ENCODE results near the gene MAGOH.
"Not testable (repeated sequence)": the region's sequence is repeated elsewhere in the genome, so short reads cannot be mapped to it uniquely, and the experiment has no call there.

The MAGOH gene

GRCh38 chr1:53196485-53197290 lies 41.6 kb downstream of the MAGOH start, which contains the start of gene CPT2:
TSS of gene CPT2 (plus strand) at chr1:53196824. CDS start at chr1:53196944, 120 bp downstream.
- Histone ChIP-seq H3K9me3 (replicated peaks; ENCODE audit: low read length) (no peaks in the 10 kb centered on the region), H3K4me1 (ENCODE audit: control insufficient read depth, insufficient read depth, low read length) (peaks cover 25% of the 10 kb centered on the region), H3K4me2 (ENCODE audit: low read length) (peak within 1 kb of the TSS; percentile 90), H3K4me3 (ENCODE audit: low read length) (peak within 1 kb of the TSS; percentile 91), H3K27me3 (ENCODE audit: control insufficient read depth, insufficient read depth, low read length) (no peaks in the 10 kb centered on the region), H3K36me3 (ENCODE audit: insufficient read depth, low read length) (peaks cover 6% of the 10 kb centered on the region), H3K9ac (ENCODE audit: low read depth, low read length) (peak within 1 kb of the TSS; percentile 99)

- no peaks in the 10 kb centered on the region for H3K36me3 ChIP-seq (ENCODE audit: insufficient read depth, low read length)
- H3K27me3 ChIP-seq (ENCODE audit: control insufficient read depth, insufficient read depth, low read length) = no peaks in the 10 kb centered on the region
- no peaks in the 10 kb centered on the region for H3K9me3 ChIP-seq (replicated peaks; ENCODE audit: low read length)
- peak overlapping the region; percentile 90 for H3K4me2 ChIP-seq (ENCODE audit: low read length)
- peak overlapping the region; percentile 91 for H3K4me3 ChIP-seq (ENCODE audit: low read length)
- H3K4me1 ChIP-seq (ENCODE audit: control insufficient read depth, insufficient read depth, low read length) = peaks cover 25% of the 10 kb centered on the region
- peak overlapping the region; percentile 99 for H3K9ac ChIP-seq (ENCODE audit: low read depth, low read length)
Observed at GRCh38 chr1:53196017-53196484, 42.3 kb downstream of the MAGOH start.

DNA sequence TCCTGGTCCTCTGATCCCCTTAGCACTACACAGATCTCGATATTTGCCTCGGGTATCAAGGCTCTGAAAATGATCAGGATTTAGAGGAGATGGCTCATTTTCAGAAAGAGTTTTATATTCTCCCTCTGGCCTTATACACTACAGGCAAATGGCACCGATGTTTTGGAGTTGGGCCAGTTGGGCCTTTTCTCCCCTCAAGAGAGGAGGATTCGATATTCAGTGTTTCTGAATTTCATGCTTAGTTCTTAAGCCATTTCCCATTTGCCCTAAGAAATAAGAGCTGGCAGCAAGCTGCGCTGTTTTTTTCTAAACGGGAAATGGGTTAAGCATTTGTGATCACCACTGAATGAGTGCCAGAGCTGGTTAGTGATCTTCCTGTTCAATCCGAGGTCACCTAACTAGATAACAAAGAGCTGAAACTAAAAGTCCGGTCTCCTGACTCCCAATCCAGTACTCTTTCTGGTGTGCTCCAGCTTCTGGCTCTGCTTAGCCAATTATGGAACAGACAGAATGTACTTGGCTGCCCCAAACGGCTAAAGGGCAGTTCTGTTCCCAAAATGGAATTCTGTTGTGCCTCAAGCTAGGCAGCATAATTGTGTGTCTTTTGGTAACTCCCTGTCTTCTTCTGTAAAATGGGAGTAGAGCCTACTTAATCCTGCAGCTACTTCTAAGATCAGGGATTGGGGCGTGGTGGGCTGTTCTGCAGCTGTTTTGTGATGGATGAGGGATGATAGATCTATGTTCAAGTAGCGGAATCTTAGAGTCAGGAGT lies 42.9 kb downstream of the MAGOH start:
- Histone ChIP-seq H3K36me3 (ENCODE audit: insufficient read depth, low read length) (no peaks in the 10 kb centered on the region), H3K4me3 (ENCODE audit: low read length) (no peak overlapping the region), H3K9ac (ENCODE audit: low read depth, low read length) (no peak overlapping the region)

GRCh38 chr1:53190210-53190611 lies 48.1 kb downstream of the MAGOH start:
- Histone ChIP-seq H3K36me3 (ENCODE audit: insufficient read depth, low read length) (no peaks in the 10 kb centered on the region), H3K4me2 (ENCODE audit: low read length) (no peak overlapping the region), H3K4me3 (ENCODE audit: low read length) (no peak overlapping the region), H3K4me1 (ENCODE audit: control insufficient read depth, insufficient read depth, low read length) (peaks cover 10% of the 10 kb centered on the region), H3K9me3 (replicated peaks; ENCODE audit: low read length) (no peaks in the 10 kb centered on the region), H3K27me3 (ENCODE audit: control insufficient read depth, insufficient read depth, low read length) (no peaks in the 10 kb centered on the region), H3K9ac (ENCODE audit: low read depth, low read length) (no peak overlapping the region)

More for the DNA sequence above, 42.9 kb downstream of the MAGOH start:
- H3K9me3 ChIP-seq (replicated peaks; ENCODE audit: low read length) = no peaks in the 10 kb centered on the region
- H3K4me2 ChIP-seq (ENCODE audit: low read length) = peak overlapping the region; percentile 90
- peaks cover 25% of the 10 kb centered on the region for H3K4me1 ChIP-seq (ENCODE audit: control insufficient read depth, insufficient read depth, low read length)
- no peaks in the 10 kb centered on the region for H3K27me3 ChIP-seq (ENCODE audit: control insufficient read depth, insufficient read depth, low read length)

- no peaks in the 10 kb centered on the region for H3K36me3 ChIP-seq (ENCODE audit: insufficient read depth, low read length)
- H3K4me3 ChIP-seq (ENCODE audit: low read length) = no peak overlapping the region
- no peaks in the 10 kb centered on the region for H3K27me3 ChIP-seq (ENCODE audit: control insufficient read depth, insufficient read depth, low read length)
- H3K4me2 ChIP-seq (ENCODE audit: low read length) = no peak overlapping the region
- H3K9ac ChIP-seq (ENCODE audit: low read depth, low read length) = no peak overlapping the region
- H3K9me3 ChIP-seq (replicated peaks; ENCODE audit: low read length) = no peaks in the 10 kb centered on the region
- peaks cover 10% of the 10 kb centered on the region for H3K4me1 ChIP-seq (ENCODE audit: control insufficient read depth, insufficient read depth, low read length)
Observed at GRCh38 chr1:53189061-53189460, 49.3 kb downstream of the MAGOH start.

GRCh38 chr1:53188099-53188498 lies 50.2 kb downstream of the MAGOH start:
- no peak overlapping the region for H3K9ac ChIP-seq (ENCODE audit: low read depth, low read length)
- H3K4me2 ChIP-seq (ENCODE audit: low read length) = no peak overlapping the region
- H3K4me3 ChIP-seq (ENCODE audit: low read length) = no peak overlapping the region
- no peaks in the 10 kb centered on the region for H3K9me3 ChIP-seq (replicated peaks; ENCODE audit: low read length)
- no peaks in the 10 kb centered on the region for H3K36me3 ChIP-seq (ENCODE audit: insufficient read depth, low read length)
- H3K27me3 ChIP-seq (ENCODE audit: control insufficient read depth, insufficient read depth, low read length) = no peaks in the 10 kb centered on the region
- peaks cover 10% of the 10 kb centered on the region for H3K4me1 ChIP-seq (ENCODE audit: control insufficient read depth, insufficient read depth, low read length)

DNA sequence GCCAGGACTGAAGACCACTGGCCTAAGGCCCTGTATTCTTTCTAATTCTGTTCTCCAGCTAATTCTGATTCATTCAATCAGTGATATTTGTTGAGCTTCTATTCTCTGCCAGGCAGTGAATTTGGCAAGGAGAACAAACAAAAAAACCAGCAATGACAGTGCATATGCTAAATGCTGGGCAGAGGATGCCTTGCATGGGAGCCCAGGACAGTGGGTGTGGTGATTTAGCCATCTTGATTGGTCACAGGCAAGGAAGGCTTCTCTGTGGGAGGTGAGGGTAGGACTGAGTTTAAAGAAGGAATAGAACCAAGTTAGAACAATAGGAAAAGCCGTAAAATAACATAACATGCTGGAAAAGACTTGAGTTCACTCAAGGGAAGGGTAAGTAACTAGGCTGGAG lies 50.9 kb downstream of the MAGOH start:
- Histone ChIP-seq H3K4me1 (ENCODE audit: control insufficient read depth, insufficient read depth, low read length) (peaks cover 10% of the 10 kb centered on the region), H3K27me3 (ENCODE audit: control insufficient read depth, insufficient read depth, low read length) (no peaks in the 10 kb centered on the region), H3K9me3 (replicated peaks; ENCODE audit: low read length) (no peaks in the 10 kb centered on the region), H3K4me3 (ENCODE audit: low read length) (no peak overlapping the region), H3K4me2 (ENCODE audit: low read length) (no peak overlapping the region), H3K9ac (ENCODE audit: low read depth, low read length) (no peak overlapping the region), H3K36me3 (ENCODE audit: insufficient read depth, low read length) (no peaks in the 10 kb centered on the region)

GRCh38 chr1:53186533-53186932 lies 51.8 kb downstream of the MAGOH start:
- Histone ChIP-seq H3K36me3 (ENCODE audit: insufficient read depth, low read length) (no peaks in the 10 kb centered on the region), H3K4me1 (ENCODE audit: control insufficient read depth, insufficient read depth, low read length) (peaks cover 10% of the 10 kb centered on the region), H3K9me3 (replicated peaks; ENCODE audit: low read length) (no peaks in the 10 kb centered on the region), H3K9ac (ENCODE audit: low read depth, low read length) (no peak overlapping the region), H3K4me3 (ENCODE audit: low read length) (no peak overlapping the region), H3K4me2 (ENCODE audit: low read length) (no peak overlapping the region), H3K27me3 (ENCODE audit: control insufficient read depth, insufficient read depth, low read length) (no peaks in the 10 kb centered on the region)

DNA sequence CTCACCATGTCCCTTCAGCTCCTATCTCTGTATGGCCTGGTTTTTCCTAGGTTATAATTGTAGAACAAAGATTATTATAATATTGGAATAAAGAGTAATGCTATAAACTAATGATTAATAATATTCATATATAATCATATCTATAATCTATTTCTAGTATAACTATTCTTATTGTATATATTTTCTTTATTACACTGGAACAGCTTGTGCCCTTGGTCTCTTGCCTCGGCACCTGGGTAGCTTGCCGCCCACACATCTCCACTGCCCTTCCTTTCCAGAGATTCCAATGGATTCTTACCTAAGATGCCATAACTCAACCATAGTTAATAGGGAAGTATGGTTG lies 52.4 kb downstream of the MAGOH start:
- H3K27me3 ChIP-seq (ENCODE audit: control insufficient read depth, insufficient read depth, low read length); H3K4me3 ChIP-seq (ENCODE audit: low read length); H3K9ac ChIP-seq (ENCODE audit: low read depth, low read length); H3K4me2 ChIP-seq (ENCODE audit: low read length); H3K9me3 ChIP-seq (replicated peaks; ENCODE audit: low read length); H3K36me3 ChIP-seq (ENCODE audit: insufficient read depth, low read length): not testable (repeated sequence)
- H3K4me1 ChIP-seq (ENCODE audit: control insufficient read depth, insufficient read depth, low read length) = peaks cover 10% of the 10 kb centered on the region

GRCh38 chr1:53183095-53183990 lies 55.0 kb downstream of the MAGOH start:
- H3K9ac ChIP-seq (ENCODE audit: low read depth, low read length) = no peak overlapping the region

DNA sequence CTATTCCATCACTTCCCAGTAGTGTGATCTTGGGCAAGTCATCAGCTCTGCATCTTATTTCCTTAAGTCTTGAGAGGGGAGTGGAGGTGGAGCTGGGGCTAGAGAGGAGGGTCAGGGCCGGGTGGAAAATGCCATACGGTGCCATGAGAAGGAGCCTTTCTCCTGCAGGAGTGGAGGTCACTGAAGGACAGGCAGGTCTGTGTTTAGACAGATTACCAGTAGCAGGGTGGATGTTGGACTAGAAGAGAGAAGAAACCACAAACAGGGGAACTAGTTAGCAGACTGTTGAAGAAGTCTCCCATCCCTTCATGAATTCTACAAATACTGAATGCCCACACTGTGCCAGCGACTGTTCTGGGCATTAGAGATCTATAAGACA lies 55.6 kb downstream of the MAGOH start:
- Histone ChIP-seq H3K36me3 (ENCODE audit: insufficient read depth, low read length) (no peaks in the 10 kb centered on the region), H3K9ac (ENCODE audit: low read depth, low read length) (no peak overlapping the region), H3K9me3 (replicated peaks; ENCODE audit: low read length) (no peaks in the 10 kb centered on the region), H3K4me2 (ENCODE audit: low read length) (no peak overlapping the region), H3K4me3 (ENCODE audit: low read length) (no peak overlapping the region), H3K27me3 (ENCODE audit: control insufficient read depth, insufficient read depth, low read length) (peaks cover 9% of the 10 kb centered on the region), H3K4me1 (ENCODE audit: control insufficient read depth, insufficient read depth, low read length) (peaks cover 4% of the 10 kb centered on the region)

More at GRCh38 chr1:53183095-53183990, 55.0 kb downstream of the MAGOH start:
- Histone ChIP-seq H3K4me3 (ENCODE audit: low read length) (no peak overlapping the region), H3K4me1 (ENCODE audit: control insufficient read depth, insufficient read depth, low read length) (peaks cover 10% of the 10 kb centered on the region), H3K36me3 (ENCODE audit: insufficient read depth, low read length) (no peaks in the 10 kb centered on the region), H3K4me2 (ENCODE audit: low read length) (no peak overlapping the region), H3K27me3 (ENCODE audit: control insufficient read depth, insufficient read depth, low read length) (peaks cover 9% of the 10 kb centered on the region), H3K9me3 (replicated peaks; ENCODE audit: low read length) (no peaks in the 10 kb centered on the region)
